Stimulated activated CD4-positive, alpha-beta T cell treated with anti-CD3 and anti-CD28 coated beads, TNF-alpha, amount 100 ng/mL, for 48 hours (primary cell): Measurements from ENCODE around the gene HRK.

Source experiments
- DNase-seq, 3 donors: peaks; one replicate each; pipeline ENCODE4 v3.0.0-alpha.2; 2020; ENCODE audit warnings: low read depth in 3 of 3

HRK gene

DNA sequence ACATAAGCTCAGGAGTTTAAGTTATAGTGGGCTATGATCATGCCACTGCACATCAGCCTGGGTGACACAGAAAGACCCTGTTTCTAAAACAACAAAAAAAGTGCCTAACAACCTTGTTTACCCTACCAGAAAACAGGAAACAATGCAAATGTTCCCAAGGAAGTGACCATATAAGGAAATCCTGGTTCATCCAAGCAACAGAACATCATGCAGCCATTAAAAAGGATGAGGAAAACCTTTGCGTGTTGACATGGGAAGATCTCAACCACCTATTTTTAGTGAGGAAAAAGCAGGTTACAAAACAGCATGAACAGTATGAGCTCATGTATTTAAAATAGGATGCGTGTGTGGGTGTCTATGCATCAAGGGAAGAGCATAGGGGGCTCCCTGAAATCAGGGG is 13.7 kb downstream of the HRK start:
- DNase-seq, result no peak

DNA sequence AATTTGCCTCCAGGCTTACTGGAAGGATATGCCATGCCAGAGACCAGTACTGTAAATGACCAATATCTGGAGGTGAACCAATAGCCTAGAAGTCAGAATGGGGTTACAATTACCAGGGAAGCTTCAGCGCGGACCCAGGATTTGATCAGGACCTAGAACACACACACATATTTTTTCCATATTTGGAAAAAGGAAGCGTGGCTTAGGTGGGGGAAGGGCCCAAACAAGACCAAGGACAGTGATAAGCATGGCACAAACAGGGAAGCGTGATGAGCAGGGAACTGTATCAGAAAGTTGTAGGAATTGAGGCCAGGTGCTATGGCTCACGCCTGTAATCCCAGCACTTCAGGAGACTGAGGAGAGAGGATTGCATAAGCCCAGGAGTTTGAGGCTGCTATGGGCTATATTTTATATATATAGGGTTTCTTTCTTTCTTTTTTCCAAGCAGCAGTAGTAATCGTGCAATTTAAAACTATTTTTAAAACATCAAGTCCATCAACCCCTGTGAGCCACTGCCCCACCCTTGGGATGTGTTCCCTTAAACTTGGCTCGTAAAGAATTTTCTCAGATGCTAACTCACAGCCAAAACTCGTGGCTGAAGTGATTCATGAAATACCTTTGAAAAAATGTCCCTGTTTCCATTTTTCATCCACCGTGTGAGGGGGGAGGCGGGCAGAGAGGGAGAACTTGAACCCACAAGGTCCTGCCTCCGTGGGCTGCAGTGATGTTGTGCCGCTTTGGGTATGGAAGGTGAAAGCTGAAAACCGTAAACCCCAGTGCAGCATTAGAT is 16.7 kb downstream of the HRK start:
- DNase-seq, result no peak

DNA sequence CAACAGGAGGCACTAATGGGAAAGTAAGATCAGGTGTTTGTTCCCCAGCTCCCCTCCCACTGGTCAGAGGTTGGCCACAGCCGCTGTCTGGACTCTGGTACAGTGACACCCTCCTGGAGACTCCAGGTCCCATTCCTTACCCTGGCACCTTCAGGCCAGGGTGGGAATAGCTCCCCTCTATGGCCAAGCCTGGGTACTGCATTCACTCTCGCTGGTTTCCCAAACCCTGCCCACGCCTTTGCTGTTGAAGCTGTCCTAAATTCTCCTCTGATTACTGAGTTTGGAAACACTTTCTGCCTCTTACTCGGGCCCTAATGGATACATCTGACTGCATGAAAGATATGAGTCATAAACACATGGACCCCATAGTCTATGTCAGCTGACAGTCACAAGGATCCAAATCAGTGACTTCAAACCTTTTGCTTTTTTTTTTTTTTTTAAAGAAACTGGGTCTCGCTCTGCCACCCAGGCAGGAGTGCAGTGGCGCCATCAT is 17.9 kb downstream of the HRK start:
- DNase-seq, result no peak

DNA sequence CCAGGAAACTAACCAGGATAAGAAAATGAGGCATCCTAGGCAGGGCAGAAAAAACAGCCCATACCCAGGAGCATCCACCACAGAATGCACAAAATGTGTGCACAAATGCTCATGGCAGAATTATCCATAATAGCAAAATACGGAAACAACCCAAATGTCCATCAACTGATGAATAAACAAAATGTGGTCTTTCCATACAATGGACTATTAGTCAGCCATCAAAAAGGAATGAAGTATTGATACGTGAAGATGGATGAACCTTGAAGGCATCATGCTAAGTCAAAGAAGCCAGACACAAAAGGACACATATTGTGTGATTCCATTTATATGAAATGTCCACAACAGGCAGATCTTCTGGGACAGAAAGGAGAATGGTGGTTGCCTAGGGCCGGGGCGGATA is 19.1 kb downstream of the HRK start:
- no peak for DNase-seq

DNA sequence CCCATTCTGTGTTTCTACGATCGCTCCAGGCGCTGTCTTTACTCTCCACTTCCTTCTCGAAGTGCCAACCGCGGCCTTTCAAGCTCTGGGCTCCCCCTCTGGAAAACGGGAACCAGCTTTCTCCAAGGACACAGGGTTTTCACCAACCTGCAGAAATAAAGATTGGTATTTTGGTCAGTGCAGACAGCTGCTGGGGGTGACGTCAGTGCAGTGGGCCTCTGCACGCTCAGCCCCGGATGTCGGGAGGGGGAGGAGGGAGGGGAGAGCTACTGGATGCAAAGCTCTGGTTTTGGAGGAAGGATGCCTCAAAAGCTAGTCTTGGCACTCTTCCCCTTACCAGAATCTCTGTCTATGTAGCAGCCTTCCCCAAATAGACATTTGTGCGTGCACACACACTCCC is 19.9 kb downstream of the HRK start:
- DNase-seq, result no peak

DNA sequence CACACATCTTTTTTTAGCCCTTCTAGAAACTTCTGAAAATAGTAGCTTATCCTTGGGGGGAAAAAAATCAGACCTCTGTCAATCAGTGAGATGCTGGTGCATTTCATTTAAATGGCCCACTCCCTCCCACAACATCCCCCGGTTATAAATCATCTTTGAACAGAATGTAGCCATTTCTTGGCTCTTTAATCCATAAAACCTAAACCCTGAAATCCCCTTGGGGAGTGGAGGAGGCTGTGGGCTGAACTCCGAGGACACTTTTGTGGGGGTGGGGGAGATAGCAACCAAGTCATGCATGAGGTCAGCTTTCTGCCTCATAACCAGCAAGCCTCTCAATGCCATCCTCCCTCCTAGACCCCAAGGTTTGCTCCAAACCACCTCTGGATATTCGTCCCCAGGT is 21.0 kb downstream of the HRK start:
- DNase-seq, result no peak

DNA sequence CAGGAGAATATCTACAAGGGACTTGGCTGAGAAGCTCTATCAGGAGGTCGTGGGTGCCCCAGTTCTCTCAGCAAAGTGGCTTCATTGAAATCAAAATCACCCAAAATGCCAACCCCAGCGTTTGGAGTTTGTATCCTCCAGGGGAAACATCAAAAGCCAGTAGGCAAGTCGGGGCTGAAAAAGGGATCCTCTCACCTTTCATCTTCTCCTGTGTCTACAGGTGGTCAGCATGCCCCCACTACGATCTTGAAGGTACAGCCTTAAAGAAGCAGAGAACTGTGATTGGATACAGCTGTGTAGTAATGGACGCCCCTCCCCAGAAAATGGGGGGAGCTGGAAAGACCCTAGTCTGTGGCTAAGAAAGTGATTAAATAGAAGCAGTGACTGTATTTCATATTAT is 22.2 kb downstream of the HRK start:
- no peak for DNase-seq

DNA sequence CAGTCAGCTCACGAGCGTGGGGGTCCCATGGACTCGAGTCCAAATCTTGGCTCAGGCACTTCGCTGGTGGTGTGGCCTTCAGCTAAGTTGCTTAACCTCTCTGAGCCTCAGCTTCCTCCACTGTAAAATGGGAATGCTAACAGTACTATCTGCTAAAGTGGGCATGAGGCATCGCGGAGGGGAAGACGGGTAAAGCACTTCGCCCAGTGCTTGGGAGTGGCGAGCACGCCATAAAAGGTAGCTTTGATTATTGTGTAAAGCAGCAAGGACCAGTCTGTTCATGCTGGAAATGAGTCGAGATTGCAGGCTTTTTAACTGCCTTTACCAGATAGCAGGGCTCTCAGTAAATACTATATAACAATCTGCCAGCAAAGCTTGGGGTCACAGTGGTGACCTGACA is 24.5 kb downstream of the HRK start:
- DNase-seq, result no peak

DNA sequence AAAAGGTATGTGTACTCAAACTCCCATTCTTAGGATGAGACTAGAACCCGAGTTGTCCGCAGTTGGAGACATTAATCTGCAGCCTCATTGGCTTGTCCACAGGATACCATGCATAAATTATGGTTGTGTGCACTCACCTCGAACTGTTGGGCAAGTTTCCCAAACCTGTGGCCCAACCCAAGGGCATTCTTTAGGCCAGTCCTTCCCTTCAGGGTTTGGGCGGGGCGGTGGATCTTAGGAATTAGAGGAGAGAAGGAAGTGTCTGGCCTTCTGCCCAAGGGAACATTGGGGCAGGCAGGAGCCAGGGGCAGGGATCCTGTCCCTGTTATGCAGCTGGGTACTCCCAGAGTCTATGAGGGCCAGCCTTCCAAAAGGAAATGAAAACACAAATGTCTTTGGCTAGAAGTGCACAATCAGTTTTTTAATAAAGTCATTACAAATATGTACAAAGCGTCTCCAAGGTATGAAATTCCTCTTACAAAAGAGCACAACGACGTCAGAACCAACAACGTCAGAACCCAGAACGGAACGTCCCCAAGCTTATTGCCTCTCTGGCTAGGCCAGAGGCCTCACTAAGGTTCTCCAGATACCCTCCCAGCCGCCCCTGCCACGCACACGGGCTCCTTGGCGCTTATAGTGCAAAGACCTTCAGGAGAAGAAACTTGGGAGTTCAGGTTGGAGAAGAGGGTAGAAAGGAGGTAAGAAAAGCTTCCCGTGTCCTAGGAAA is 25.3 kb downstream of the HRK start:
- no peak for DNase-seq

DNA sequence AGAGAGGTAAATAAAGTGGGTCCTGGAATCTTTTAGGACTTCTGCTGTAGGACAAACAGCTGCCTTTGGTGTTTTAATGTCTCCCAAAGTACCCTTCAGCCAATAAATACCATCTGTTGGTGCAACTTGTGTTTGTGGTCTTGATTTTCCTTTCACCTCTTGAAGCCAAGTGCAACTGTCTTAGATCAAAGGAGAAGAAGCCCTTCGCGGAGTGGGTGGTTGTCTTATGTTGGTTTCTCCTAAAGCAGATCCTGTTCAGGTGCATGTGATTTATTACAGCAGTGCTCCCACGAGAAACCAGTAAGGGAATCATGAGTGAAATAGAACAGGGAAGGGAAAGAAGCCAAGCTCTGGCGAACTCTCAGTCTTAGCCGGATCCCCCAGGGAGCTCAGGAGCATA is 27.7 kb downstream of the HRK start:
- no peak for DNase-seq

DNA sequence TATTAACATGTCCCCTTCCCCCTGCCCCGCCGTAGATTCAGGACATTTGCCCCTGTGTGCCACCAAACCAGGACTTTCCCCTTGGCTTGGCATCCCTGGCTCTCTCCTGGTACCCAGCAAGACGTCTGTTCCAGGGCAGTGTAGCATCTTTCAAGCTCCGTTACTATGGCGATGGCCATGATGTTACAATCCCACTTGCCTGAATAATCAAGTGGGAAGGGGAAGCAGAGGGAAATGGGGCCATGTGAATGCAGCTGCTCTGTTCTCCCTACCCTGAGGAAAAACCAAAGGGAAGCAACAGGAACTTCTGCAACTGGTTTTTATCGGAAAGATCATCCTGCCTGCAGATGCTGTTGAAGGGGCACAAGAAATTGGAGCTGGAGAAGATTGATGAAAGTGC is 28.9 kb downstream of the HRK start:
- no peak for DNase-seq

DNA sequence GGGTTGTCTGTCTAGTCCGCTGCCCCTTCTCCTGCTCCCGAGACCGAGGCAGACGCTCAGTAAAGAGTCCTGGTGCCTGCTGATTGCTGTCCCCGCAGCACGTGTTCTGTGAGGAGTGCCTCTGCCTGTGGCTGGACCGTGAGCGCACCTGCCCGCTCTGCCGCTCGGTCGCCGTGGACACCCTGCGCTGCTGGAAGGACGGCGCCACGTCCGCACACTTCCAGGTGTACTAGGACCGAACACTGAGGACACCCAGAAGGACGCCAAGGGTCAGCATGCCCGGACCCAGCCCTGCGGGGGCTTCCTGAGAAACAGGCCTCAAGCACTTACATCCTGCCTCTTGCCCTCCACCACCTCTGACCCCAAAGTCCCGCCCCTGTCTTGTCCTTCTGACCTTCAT is 32.0 kb downstream of the HRK start:
- DNase-seq, result no peak

DNA sequence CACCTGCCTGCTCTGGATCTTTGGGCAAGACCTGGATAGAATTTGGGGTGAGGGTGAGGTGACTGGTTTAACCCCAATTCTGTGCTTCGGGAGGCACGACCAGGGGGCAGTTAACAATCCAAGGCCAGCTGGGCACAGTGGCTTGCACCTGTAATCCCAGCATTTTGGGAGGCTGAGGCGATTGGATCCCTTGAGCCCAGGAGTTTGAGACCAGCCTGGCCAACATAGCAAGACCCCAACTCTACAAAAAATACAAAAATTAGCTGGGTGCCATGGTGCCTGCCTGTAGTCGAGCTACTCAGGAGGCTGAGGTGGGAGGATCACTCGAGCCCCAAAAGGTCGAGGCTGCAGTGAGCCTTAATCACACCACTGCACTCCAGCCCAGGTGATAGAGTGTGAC is 38.2 kb downstream of the HRK start:
- no peak for DNase-seq

DNA sequence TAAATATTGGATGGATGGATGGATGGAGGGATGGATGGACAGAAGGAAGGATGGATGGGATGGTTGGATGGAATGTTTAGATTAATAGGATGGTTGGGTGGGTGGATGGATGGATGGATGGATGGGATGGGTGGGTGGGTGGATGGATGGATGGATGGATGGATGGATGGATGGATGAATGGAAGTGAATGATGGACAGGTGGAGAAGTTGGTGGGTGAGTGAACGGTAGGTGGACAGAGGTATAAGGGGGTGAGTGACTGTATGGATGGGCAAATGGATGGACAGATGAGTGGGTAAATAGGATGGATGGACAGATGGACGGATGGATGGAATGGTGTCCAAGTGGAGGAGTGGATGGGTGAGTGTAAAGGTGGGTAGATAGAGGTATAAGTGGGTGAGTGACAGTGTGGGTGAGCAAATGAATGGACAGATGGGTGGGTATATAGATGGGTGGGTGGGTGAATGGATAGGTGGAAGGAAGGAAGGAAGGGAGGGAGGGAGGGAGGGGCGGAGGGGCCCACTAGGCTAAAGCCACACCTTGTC is 41.9 kb downstream of the HRK start:
- no peak for DNase-seq

DNA sequence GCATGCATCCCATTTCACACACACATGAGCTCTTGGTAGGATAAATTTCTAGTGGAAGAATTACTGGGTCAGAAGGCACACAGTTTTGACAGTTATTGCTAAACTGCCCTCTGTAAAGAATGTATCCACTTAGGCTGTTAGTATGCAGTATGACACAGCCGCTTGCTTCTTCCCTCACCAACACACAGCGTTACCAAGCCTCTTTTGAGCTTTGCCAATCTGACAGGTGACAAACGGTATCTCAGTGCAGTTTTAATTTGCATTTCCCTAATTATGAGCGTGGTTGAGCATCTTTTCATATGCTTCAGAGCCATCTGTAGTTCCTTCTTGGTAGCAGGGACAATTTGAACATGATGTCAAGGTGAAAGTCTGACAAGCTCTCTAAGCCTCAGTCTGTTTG is 42.9 kb downstream of the HRK start:
- DNase-seq, result no peak

DNA sequence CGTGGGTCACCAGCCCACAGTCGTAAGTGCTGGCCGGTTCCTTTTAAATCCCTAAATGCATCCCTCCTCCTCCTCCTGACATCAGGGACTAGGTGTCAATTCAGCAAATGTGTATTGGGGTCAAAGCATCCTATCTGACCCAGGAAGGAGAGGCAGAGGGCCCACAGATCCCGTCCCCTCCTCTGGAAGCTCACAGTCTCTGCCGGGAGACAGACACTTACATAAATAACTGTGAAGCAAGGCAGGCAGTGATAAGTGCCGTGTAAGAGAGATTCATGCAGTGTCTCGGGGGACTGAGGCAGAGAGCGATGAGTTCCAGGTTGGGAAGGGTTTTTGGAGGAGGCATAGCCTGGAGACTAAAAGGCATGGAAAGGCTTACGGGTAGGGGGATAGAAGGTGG is 44.1 kb downstream of the HRK start:
- no peak for DNase-seq

DNA sequence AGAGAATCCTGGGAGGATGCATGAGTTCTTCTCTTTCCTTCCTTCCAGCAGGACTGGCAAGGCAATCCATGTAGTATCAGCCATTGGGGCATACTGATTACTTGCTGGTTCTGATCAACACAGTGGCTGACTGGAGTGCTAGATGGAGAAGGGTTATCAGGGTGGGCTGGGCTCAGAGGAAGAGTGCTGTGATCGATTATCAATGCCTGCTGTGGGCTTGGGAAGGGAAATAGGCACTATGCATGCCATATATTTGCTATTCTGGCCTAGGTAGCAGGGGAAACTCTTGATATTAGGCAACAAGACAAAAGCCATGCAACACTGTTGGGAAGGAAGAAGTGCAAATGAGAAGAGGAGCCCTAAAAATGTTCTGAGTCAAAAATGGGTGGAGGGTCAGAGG is 45.8 kb downstream of the HRK start:
- DNase-seq, result no peak

DNA sequence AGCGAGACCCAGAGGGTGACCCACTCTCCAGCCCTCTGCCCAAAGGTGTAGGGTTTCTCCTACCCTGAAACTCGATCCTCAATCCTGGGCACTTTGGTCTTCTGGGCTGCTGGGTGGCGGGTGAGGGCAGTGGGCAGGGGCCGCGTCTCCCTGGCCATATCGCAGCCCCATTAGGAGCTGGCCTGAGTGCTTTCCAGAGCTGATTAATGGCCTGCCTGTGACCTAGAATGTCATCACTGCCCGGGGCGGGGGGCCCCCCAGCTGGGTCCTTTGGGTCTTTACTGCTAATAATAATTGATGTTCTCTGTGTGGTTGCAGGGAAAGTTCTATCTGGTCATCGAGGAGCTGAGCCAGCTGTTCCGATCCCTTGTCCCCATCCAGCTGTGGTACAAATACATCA is 47.8 kb downstream of the HRK start:
- DNase-seq, result no peak

DNA sequence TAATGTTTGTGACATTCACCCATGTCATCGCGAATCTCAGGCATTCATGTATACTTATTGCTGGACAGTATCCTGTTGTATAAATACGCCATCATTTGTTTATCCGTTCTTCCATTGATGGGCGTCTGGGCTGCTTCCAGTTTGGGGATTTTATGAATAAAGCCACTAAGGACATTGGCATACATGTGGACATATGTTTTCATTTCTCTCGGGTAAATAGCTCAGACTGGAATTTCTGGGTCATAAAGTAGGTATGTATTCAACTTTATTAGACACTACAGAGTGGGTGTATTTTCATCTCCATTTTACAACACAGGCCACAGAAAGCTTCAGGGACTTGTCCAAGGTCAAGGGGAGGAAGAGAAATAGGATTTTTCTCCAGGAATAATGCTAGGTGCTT is 48.9 kb downstream of the HRK start:
- no peak for DNase-seq

DNA sequence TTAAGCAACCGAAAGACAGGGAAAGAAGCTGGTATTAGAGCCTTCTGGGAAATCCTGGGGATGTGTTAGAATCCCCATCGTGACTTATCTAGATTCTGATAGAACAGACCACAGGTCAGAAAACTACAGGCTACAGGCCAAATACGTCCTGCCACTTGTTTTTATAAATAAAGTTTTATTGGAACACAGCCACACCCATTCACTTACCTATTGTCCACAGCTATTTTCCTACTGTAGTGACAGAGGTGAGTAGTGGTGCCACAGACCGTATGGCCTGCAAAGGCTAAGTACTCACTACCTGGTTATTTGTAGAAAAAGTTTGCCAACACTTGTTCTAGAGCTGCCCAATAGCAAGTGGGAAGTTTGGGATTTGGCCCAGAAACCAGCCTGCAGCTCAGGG is 53.8 kb downstream of the HRK start:
- no peak for DNase-seq

DNA sequence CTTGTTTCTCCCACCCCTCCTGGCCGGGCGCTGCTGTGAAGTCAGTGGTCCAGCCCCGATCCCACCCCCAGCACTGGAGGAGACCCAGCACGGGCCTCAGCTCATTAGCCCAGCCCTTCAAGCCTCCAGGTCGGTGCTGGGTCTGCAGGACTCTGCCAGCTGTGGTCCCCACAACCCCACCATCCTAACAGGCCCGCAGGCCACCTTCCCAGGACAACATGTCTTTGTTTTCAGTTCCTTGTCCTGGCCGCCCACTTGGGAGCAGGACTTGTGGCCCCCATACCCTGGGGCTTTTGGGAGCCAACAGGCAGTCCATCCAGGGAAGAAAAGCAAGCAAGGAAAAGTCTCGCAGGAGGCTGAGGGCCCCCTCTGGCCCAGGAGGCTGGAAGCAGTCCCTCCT is 60.0 kb downstream of the HRK start:
- no peak for DNase-seq

DNA sequence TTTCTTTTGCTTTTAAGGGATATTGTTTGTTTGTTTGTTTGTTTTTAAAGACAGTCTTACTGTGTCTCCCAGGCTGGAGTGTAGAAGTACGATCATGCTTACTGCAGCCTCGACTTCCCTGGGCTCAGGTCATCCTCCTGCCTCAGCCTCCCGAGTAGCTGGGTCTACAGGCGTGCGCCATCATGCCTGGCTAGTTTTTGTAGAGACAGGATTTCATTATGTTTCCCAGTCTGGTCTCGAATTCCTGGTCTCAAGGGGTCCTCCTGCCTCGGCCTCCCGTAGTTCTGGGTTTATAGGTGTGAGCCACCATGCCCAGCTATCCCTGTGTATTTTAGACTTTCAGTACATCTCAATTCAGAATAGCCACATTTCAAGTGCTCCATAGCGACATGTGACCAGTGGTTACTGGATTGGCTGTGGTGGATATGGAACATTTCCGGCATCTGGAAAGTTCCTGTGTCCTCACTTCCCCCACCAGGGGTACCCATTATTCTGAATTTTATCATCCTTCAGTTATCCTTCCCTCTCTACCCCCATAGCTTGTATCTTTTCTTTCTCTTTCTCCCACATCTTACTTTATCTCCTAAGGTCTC is 61.1 kb downstream of the HRK start:
- no peak for DNase-seq
